Right renal pelvis (tissue), 4 donors: ENCODE results near the gene MCRIP1. TPM values are rescaled to one million over a fixed set of nuclear protein-coding genes. Genes with fewer than 3 reads are reported as not detected.
"Not testable (repeated sequence)": the region's sequence is repeated elsewhere in the genome, so short reads cannot be mapped to it uniquely, and the experiment has no call there.

Experiments
- DNase-seq, 4 donors: peaks; one replicate each; pipeline ENCODE4 v3.0.0-alpha.2; 2013; ENCODE audit warnings: low read depth in 4 of 4, low spot score in 3 of 4, missing footprints in 1 of 4
- polyA plus RNA-seq, 4 donors: library from polyadenylated mRNA; unstranded; fragments of 120-200 nt; gene quantifications; one replicate each; pipeline ENCODE4 v1.2.1, GENCODE V29; 2013; ENCODE audit not compliant: insufficient read length in 4 of 4

The MCRIP1 gene
- polyA plus RNA-seq, 4 donors, result 75.3 to 135 (median 90.1) TPM

GRCh38 chr17:81842725-81843504, 9.8 kb upstream of the MCRIP1 start:
- no peak for DNase-seq

- no peak for DNase-seq
Observed at GRCh38 chr17:81842378-81842724, 9.3 kb upstream of the MCRIP1 start.

- DNase-seq, result no peak
Observed at GRCh38 chr17:81841866-81842265, 8.8 kb upstream of the MCRIP1 start.

GRCh38 chr17:81840826-81841778, 8.0 kb upstream of the MCRIP1 start:
- no peak for DNase-seq

GRCh38 chr17:81840059-81840458, 7.0 kb upstream of the MCRIP1 start:
- not testable (repeated sequence) for DNase-seq

- no peak for DNase-seq
Observed at GRCh38 chr17:81839301-81839700, 6.2 kb upstream of the MCRIP1 start.

- DNase-seq, result no peak
Observed at GRCh38 chr17:81838753-81839255, 5.7 kb upstream of the MCRIP1 start.

- no peak for DNase-seq
Observed at GRCh38 chr17:81837641-81838040, 4.5 kb upstream of the MCRIP1 start.

GRCh38 chr17:81834831-81835267, 1.8 kb upstream of the MCRIP1 start, which contains the start of gene PPP1R27:
Gene PPP1R27, minus strand, starts transcription at chr17:81835050. Its CDS starts 97 bp downstream, at chr17:81834953.
- no peak for DNase-seq

- DNase-seq, result no peak
Observed at GRCh38 chr17:81833921-81834830, 1.1 kb upstream of the MCRIP1 start.

- no peak for DNase-seq
Observed at GRCh38 chr17:81832608-81833159, 407 bp downstream of the MCRIP1 start.

GRCh38 chr17:81831957-81832607, 1.0 kb downstream of the MCRIP1 start:
- DNase-seq, result no peak

GRCh38 chr17:81831563-81831956, 1.5 kb downstream of the MCRIP1 start:
- DNase-seq, result no peak

GRCh38 chr17:81829858-81830257, 3.2 kb downstream of the MCRIP1 start:
- DNase-seq, result no peak

GRCh38 chr17:81828656-81829055, 4.4 kb downstream of the MCRIP1 start:
- DNase-seq, result no peak

- DNase-seq, result no peak
Observed at GRCh38 chr17:81825841-81826466, 7.1 kb downstream of the MCRIP1 start.

GRCh38 chr17:81824595-81824994, 8.5 kb downstream of the MCRIP1 start:
- DNase-seq, result no peak

GRCh38 chr17:81823820-81824550, 9.1 kb downstream of the MCRIP1 start:
- DNase-seq, result no peak
